GM12873 (cell line): ENCODE data around the gene STK40.

ENCODE experiments used
- TF ChIP-seq, protein P1 (sequence below): IDR thresholded peaks from 2 replicates; pipeline ENCODE4 v1.5.1; 2012; ENCODE audit warnings: low read depth, mild to moderate bottlenecking, moderate library complexity, low read length, control low read depth; ENCODE audit not compliant: insufficient read depth; ENCODE audit errors: missing control alignments

Gene STK40

DNA sequence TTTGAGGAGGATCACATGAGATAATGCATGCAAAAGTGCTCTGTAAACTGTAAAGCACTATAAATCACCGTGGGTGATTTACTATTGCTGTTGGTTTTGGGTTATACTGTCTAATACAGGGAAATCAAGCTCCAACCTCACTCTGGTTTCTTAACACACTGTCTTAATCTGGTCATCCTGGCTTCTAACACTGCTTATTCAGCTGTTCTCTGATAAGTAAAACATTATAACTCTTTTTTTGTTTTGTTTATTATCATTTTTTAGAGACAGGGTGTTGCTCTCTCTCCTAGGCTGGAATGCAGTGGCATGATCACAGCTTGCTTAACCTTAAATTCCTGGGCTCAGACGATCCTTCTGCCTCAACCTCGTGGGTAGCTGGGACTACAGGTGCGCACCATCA lies 33.8 kb upstream of the STK40 start:
- TF ChIP-seq, protein P1, sequence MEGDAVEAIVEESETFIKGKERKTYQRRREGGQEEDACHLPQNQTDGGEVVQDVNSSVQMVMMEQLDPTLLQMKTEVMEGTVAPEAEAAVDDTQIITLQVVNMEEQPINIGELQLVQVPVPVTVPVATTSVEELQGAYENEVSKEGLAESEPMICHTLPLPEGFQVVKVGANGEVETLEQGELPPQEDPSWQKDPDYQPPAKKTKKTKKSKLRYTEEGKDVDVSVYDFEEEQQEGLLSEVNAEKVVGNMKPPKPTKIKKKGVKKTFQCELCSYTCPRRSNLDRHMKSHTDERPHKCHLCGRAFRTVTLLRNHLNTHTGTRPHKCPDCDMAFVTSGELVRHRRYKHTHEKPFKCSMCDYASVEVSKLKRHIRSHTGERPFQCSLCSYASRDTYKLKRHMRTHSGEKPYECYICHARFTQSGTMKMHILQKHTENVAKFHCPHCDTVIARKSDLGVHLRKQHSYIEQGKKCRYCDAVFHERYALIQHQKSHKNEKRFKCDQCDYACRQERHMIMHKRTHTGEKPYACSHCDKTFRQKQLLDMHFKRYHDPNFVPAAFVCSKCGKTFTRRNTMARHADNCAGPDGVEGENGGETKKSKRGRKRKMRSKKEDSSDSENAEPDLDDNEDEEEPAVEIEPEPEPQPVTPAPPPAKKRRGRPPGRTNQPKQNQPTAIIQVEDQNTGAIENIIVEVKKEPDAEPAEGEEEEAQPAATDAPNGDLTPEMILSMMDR = no peak

DNA sequence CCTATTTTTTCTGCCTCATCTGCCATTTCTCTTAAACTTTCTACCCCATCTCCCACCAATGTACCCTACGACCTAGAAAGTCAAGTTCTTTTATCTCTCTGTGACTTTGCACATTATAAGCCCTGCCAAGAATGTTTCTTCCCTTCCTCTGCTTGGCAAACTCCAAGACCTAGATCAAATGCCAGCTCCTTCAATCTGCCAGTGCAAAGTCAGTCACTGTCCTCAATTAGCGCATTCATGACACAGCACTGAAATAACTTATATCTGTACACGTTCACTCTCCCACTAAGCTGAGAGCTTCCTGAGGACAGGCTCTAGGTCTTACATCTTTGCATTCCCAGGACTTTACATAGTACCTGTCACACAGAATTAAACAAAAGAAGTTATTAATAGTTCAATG lies 33.4 kb upstream of the STK40 start:
- TF ChIP-seq, protein P1 = no peak

DNA sequence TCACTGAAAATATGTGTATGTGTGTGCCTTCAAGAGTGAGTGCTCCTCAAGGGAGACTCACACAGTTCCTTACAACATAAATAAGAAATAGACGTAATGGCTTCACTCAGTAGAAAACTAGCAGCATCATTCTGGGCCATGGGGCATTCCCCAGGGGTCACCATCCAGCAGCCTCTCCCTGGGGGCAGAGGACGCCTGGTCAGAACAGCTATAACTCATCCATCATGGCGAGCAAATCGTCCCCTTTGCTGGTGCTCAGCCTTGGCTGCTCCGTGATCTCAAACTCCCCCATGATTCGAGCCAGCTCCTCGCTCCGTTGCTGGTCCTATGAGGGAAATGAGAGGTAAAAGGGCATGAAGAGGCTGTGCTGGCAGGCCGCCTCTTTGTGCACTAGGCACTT lies 32.2 kb upstream of the STK40 start:
- TF ChIP-seq, protein P1 = no peak

DNA sequence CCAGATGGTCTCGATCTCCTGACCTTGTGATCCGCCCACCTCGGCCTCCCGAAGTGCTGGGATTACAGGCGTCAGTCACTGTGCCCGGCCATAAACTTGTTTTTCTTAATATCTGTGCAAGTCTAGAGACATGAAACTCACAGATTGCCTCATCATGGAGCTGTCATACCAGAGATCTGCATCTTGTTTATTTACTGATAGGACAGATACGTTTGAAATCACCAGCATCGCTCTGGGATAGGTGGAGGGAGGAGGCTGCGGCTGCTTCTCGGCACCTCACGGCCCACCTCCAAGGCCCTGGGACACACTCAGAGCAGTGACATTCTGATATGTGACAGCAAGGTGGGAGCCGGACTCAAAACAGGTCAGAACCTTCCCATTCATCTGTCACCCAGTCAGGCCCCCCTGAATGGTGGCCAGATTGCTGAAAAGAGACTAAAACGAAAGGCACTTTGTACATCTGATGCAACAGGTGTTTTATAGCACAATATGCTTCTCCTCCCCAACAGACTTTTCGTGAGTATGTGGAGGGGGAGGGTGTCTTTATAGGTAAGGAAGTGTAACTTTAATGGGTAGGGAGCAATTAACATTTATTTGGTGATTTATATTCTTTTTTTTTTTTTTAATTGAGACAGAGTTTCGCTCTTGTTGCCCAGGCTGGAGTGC lies 30.1 kb upstream of the STK40 start:
- TF ChIP-seq, protein P1 = no peak

DNA sequence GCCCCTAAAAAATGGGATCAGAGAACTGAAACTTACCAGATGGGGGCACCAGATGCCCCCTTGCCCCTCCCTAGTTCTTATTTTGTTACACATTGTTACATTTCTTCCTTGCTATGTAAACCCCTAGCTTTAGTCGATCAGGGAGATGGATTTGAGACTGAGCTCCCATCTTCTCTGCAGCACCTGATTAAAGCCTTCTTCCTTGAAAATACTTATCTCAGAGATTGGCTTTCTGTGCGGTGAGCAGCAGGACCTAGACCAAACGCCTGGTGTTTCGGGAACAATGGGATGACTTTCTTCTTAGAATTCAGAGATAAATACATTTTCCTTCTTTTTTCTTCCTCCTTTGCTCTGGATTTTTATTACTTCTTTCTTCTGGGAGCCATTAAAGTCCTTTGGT lies 28.7 kb upstream of the STK40 start:
- TF ChIP-seq, protein P1 = no peak

DNA sequence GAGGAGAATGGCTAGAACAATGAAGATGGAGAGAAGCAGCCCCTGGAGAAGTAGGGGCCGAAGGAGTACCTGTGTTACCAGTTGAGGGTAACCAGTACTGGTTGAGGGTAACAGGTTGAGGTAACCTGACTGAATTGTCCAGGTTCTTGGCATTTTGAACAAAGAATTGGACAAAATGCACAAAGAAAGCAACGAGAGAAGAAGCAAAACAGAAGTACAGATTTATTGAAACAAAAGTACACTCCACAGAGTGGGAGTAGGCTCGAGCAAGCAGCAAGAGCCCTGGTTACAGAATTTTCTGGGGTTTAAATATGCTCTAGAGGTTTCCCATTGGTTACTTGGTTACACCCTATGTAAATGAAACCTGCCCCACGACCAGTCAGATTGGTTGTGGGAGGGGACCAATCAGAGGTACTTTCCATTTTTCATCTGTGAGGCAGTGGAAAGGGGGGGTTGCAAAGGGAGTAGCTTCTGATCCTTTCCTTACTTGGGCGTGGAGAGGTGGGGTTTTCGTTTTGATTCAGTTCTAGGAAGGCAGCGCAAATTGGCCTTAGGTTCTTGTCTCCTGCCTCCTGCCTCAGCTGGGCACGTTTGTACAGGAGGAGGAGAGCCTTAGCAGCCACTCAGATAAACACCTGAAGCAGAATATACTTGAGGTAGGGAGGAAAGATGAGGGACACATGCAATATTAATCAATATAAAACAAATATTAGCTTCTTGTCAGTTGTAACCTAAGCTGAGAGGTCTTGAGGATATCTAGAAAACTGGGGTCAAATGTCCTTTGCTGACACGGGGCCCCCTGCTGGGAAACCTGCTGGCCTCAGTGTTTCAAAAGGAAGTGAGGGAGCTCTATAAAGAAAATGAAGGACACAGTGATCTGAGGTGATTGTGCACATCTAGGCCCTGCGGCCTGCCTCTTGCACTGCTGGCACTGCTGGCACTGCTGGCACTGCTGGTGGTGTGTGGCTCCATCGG lies 26.2 kb upstream of the STK40 start:
- TF ChIP-seq, protein P1 = no peak

DNA sequence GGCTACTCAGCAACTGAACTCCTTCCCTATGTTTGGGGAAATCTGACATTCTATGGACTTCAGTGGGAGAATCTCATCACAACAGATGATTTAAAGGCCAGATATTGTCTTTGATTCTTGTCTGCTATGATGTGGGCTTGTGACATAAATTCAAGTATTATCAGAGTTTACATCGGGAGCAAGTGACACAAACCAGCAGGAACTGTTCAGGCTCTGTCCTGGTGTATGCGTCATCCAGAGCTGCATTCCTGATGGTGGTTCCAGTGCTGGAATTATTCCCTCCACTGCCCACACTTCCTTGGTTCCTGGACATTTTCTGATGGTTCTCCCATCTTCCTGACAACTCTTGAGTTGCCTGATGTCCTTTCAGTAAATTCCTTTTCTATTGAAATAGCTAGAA lies 22.8 kb upstream of the STK40 start:
- TF ChIP-seq, protein P1 = no peak
